Gastroesophageal sphincter (tissue), 3 donors: Measurements from ENCODE around the gene SAMD4A.

Experiments
- EP300 ChIP-seq: sonication (generic); formaldehyde crosslinking; IDR thresholded peaks from one replicate; pipeline ENCODE4 v1.6.1; 2017; ENCODE audit warnings: antibody characterized with exemption, mild to moderate bottlenecking
- POLR2A ChIP-seq, 2 donors: fragments of 450-650 bp; IDR thresholded peaks; one replicate each; pipeline ENCODE4 v1.6.1; 2017; ENCODE audit warnings: antibody characterized with exemption in 2 of 2, mild to moderate bottlenecking in 2 of 2, moderate library complexity in 1 of 2
- POLR2AphosphoS5 ChIP-seq: sonication (generic); formaldehyde crosslinking; IDR thresholded peaks from one replicate; pipeline ENCODE4 v1.6.1; 2017; ENCODE audit warnings: antibody characterized with exemption
- TF ChIP-seq, protein P1 (sequence below), 4 experiments: fragments of 200-600 bp in 2 of 4; fragments of 450-650 bp in 2 of 4; sonication (generic) in 1 of 4; IDR thresholded peaks; one replicate each; pipeline ENCODE4 v1.5.1; 2017 to 2019; ENCODE audit warnings: antibody characterized with exemption in 4 of 4, mild to moderate bottlenecking in 2 of 4, moderate library complexity in 2 of 4

DNA sequence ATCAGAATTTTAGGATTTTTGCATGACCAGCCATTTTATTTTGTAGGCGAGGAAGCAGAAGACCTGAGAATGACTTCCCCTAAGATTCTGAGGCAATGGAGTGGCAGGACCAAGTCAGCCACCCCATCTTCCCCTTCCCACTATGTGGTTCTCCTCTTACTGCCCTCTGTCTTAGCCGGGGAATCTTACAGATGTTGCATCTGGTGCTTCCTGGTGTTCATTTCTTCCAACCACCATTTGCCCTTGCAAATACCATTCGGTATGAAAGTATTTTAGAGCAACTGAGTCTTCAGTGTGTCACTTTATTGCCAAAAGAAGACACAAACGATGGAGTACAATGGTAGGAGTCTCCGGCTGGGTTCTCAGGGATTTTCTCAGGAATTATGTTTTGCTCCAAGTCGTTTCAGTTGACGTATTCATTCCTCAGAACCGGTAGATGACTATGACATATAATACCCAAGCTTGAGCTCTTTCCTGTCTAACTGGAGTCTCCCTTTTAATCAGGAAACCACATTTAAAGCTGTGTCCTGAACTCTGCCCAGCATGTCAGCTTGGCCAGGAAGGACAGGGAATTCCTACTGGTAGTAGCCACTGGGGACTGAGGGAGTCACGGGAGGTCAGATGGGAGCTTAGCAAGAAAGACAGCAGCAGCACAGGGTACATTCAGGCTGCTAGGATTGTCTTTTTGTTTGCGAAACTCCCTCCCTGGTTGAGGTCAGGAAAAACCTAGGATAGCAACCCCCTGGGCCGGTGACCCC is 87.0 kb downstream of the SAMD4A start:
- TF ChIP-seq, protein P1, sequence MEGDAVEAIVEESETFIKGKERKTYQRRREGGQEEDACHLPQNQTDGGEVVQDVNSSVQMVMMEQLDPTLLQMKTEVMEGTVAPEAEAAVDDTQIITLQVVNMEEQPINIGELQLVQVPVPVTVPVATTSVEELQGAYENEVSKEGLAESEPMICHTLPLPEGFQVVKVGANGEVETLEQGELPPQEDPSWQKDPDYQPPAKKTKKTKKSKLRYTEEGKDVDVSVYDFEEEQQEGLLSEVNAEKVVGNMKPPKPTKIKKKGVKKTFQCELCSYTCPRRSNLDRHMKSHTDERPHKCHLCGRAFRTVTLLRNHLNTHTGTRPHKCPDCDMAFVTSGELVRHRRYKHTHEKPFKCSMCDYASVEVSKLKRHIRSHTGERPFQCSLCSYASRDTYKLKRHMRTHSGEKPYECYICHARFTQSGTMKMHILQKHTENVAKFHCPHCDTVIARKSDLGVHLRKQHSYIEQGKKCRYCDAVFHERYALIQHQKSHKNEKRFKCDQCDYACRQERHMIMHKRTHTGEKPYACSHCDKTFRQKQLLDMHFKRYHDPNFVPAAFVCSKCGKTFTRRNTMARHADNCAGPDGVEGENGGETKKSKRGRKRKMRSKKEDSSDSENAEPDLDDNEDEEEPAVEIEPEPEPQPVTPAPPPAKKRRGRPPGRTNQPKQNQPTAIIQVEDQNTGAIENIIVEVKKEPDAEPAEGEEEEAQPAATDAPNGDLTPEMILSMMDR (IDR thresholded peaks at IDR 0.05): peak in 1 of 4 experiments; percentile 18
- TF ChIP-seq POLR2A (IDR thresholded peaks at IDR 0.05) (no peak), POLR2AphosphoS5 (peak; percentile 59), EP300 (no peak)
